Activated CD8-positive, alpha-beta T cell treated with anti-CD3 and anti-CD28 coated beads for 36 hours (primary cell): ENCODE results near the gene ISLR. TPM values are rescaled to one million over a fixed set of nuclear protein-coding genes. Genes with fewer than 3 reads are reported as not detected.

ENCODE experiments used
- ATAC-seq: fragments of 200-7000 bp; cut with Tn5 transposase; one replicate; pipeline ENCODE4 v1.10.0; 2021; ENCODE audit warnings: mild to moderate bottlenecking, moderate library complexity
- CTCF ChIA-PET: fragments of 350-600 bp; sonication (Branson Sonifier 250); formaldehyde crosslinking; loops from one replicate; lab custom pipeline; 2021; ENCODE audit warnings: antibody characterized with exemption; lab: Charles Lee
- POLR2A ChIA-PET: fragments of 350-600 bp; sonication (Branson Sonifier 250); formaldehyde crosslinking; loops from one replicate; lab custom pipeline; 2021; ENCODE audit warnings: antibody characterized with exemption; lab: Charles Lee
- DNase-seq: peaks from one replicate; pipeline ENCODE4 v3.0.0-alpha.2; 2020
- H3K27ac Mint-ChIP-seq: one replicate; pipeline ENCODE4 v1.8.0; 2021; ENCODE audit warnings: mild to moderate bottlenecking, mixed read lengths
- H3K27me3 Mint-ChIP-seq: one replicate; pipeline ENCODE4 v1.8.0; 2021; ENCODE audit warnings: mixed read lengths
- H3K36me3 Mint-ChIP-seq: one replicate; pipeline ENCODE4 v1.8.0; 2021; ENCODE audit warnings: low read depth, mixed read lengths
- H3K4me1 Mint-ChIP-seq: one replicate; pipeline ENCODE4 v1.8.0; 2021; ENCODE audit warnings: low read depth, mixed read lengths
- H3K4me3 Mint-ChIP-seq: one replicate; pipeline ENCODE4 v1.8.0; 2021; ENCODE audit warnings: mild to moderate bottlenecking, moderate library complexity, mixed read lengths
- H3K9me3 Mint-ChIP-seq: one replicate; pipeline ENCODE4 v1.8.0; 2021; ENCODE audit warnings: mixed read lengths
- CTCF ChIP-seq: fragments of 200-600 bp; IDR thresholded peaks from one replicate; pipeline ENCODE4 v1.8.0; 2022; ENCODE audit warnings: antibody characterized with exemption, mild to moderate bottlenecking
- intact Hi-C: fragments of 100-400 bp; cut with micrococcal nuclease; formaldehyde crosslinking; loops from one replicate; pipeline ENCODE4 v1.10.0; 2022
- total RNA-seq, 2 experiments: library from RNA; stranded (reverse); gene quantifications; one replicate each; pipeline ENCODE4 v1.2.3, GENCODE V29; 2021

The ISLR gene
- total RNA-seq, 2 experiments from 2014 or later, result not detected

- H3K4me1 Mint-ChIP-seq, result no peaks in the 10 kb centered on the region
- no peaks in the 10 kb centered on the region for H3K36me3 Mint-ChIP-seq
- intact Hi-C loops, result no loop called here
- no peaks in the 10 kb centered on the region for H3K27me3 Mint-ChIP-seq
- CTCF ChIA-PET, result no interaction called here
- POLR2A ChIA-PET, result no interaction called here
- no peaks in the 10 kb centered on the region for H3K9me3 Mint-ChIP-seq
- H3K4me3 Mint-ChIP-seq, result no peak overlapping the region
- ATAC-seq (no peak), DNase-seq (no peak)
- no peak for TF ChIP-seq CTCF
- no peak overlapping the region for H3K27ac Mint-ChIP-seq
Observed at GRCh38 chr15:74170071-74170844, 3.3 kb upstream of the ISLR start.

- intact Hi-C loops, result no loop called here
- no peaks in the 10 kb centered on the region for H3K27me3 Mint-ChIP-seq
- H3K27ac Mint-ChIP-seq, result no peak overlapping the region
- DNase-seq, result no peak
- TF ChIP-seq CTCF, result no peak
- ChIA-PET POLR2A (no interaction called here), CTCF (no interaction called here)
- no peak overlapping the region for H3K4me3 Mint-ChIP-seq
- no peaks in the 10 kb centered on the region for H3K4me1 Mint-ChIP-seq
- ATAC-seq, result no peak
- H3K36me3 Mint-ChIP-seq, result no peaks in the 10 kb centered on the region
- no peaks in the 10 kb centered on the region for H3K9me3 Mint-ChIP-seq
Observed at GRCh38 chr15:74170875-74171578, 2.5 kb upstream of the ISLR start.

GRCh38 chr15:74171965-74172541 lies 1.5 kb upstream of the ISLR start:
- Mint-ChIP-seq H3K36me3 (no peaks in the 10 kb centered on the region), H3K9me3 (no peaks in the 10 kb centered on the region), H3K27me3 (no peaks in the 10 kb centered on the region), H3K27ac (no peak overlapping the region), H3K4me1 (no peaks in the 10 kb centered on the region), H3K4me3 (no peak overlapping the region)
- no peak for TF ChIP-seq CTCF
- ChIA-PET CTCF (no interaction called here), POLR2A (interaction anchor here (0.6 kb wide), 1 partner anchor 120 kb away, joined by 3 read pairs; no protein-coding TSS in a partner anchor)
- ATAC-seq (no peak), DNase-seq (no peak)
- intact Hi-C loops, result no loop called here

GRCh38 chr15:74172701-74173379 lies 670 bp upstream of the ISLR start:
- H3K27ac Mint-ChIP-seq, result no peak overlapping the region
- ATAC-seq (no peak), DNase-seq (no peak)
- POLR2A ChIA-PET, result interaction anchor here (0.6 kb wide), 1 partner anchor 119 kb away, joined by 3 read pairs; no protein-coding TSS in a partner anchor
- H3K4me3 Mint-ChIP-seq, result no peak overlapping the region
- no peaks in the 10 kb centered on the region for H3K4me1 Mint-ChIP-seq
- no peaks in the 10 kb centered on the region for H3K27me3 Mint-ChIP-seq
- TF ChIP-seq CTCF, result no peak
- H3K9me3 Mint-ChIP-seq, result no peaks in the 10 kb centered on the region
- CTCF ChIA-PET, result no interaction called here
- intact Hi-C loops, result no loop called here
- no peaks in the 10 kb centered on the region for H3K36me3 Mint-ChIP-seq
